HG03378 (cell line): ENCODE results near the gene NPAS3.

Experiments used
- ATAC-seq: cut with Tn5 transposase; IDR thresholded peaks from one replicate; pipeline ENCODE4 v1.9.1; 2021; ENCODE audit warnings: mild to moderate bottlenecking, moderate library complexity; ENCODE audit not compliant: unreplicated experiment

Gene NPAS3

GRCh38 chr14:33799705-33800570 is 861.3 kb downstream of the NPAS3 start:
- ATAC-seq, result no peak

- ATAC-seq, result no peak
These were observed 862.1 kb downstream of the NPAS3 start for GRCh38 chr14:33800735-33801163.

- no peak for ATAC-seq
These were observed 864.1 kb downstream of the NPAS3 start for GRCh38 chr14:33802737-33803136.

GRCh38 chr14:33805593-33805992 is 866.9 kb downstream of the NPAS3 start:
- no peak for ATAC-seq

GRCh38 chr14:33806905-33807304 is 868.2 kb downstream of the NPAS3 start:
- ATAC-seq, result no peak

GRCh38 chr14:33808187-33808586 is 869.5 kb downstream of the NPAS3 start:
- no peak for ATAC-seq

- ATAC-seq, result no peak
These were observed 870.8 kb downstream of the NPAS3 start for GRCh38 chr14:33809396-33809981.

- no peak for ATAC-seq
These were observed 871.6 kb downstream of the NPAS3 start for GRCh38 chr14:33810308-33810707.

- ATAC-seq, result no peak
These were observed 873.0 kb downstream of the NPAS3 start for GRCh38 chr14:33811721-33812120.

- ATAC-seq, result no peak
These were observed 873.5 kb downstream of the NPAS3 start for GRCh38 chr14:33812181-33812580.

- no peak for ATAC-seq
These were observed 873.9 kb downstream of the NPAS3 start for GRCh38 chr14:33812601-33813000.

- no peak for ATAC-seq
These were observed 875.3 kb downstream of the NPAS3 start for GRCh38 chr14:33814010-33814409.

- ATAC-seq, result no peak
These were observed 895.2 kb downstream of the NPAS3 start for GRCh38 chr14:33833706-33834465.

- ATAC-seq, result no peak
These were observed 896.0 kb downstream of the NPAS3 start for GRCh38 chr14:33834466-33835260.

- ATAC-seq, result no peak
These were observed 896.6 kb downstream of the NPAS3 start for GRCh38 chr14:33835261-33835655.

- ATAC-seq, result no peak
These were observed 897.0 kb downstream of the NPAS3 start for GRCh38 chr14:33835677-33836076.

- ATAC-seq, result no peak
These were observed 897.7 kb downstream of the NPAS3 start for GRCh38 chr14:33836203-33836899.

- ATAC-seq, result no peak
These were observed 898.4 kb downstream of the NPAS3 start for GRCh38 chr14:33836900-33837577.

- ATAC-seq, result no peak
These were observed 899.4 kb downstream of the NPAS3 start for GRCh38 chr14:33837943-33838683.
